GM12892 (cell line): Measurements from ENCODE around the gene PIK3AP1.

Source experiments
- POLR2AphosphoS5 ChIP-seq: IDR thresholded peaks from 2 replicates; pipeline ENCODE4 v1.6.1; 2011; ENCODE audit warnings: low read depth, low read length, control low read depth
- TAF1 ChIP-seq: IDR thresholded peaks from 2 replicates; pipeline ENCODE4 v1.6.1; 2011; ENCODE audit warnings: low read depth, mild to moderate bottlenecking, control low read depth, low read length, borderline replicate concordance

GRCh38 chr10:96712662-96713271 lies 7.5 kb downstream of the PIK3AP1 start:
- TF ChIP-seq POLR2AphosphoS5 (no peak), TAF1 (no peak)
